Peyer's patch (tissue), 4 donors: ENCODE measurements around the gene TAF3.

ENCODE experiments used
- POLR2A ChIP-seq, 2 donors: fragments of 450-650 bp; IDR thresholded peaks; one replicate each; pipeline ENCODE4 v1.5.1; 2017; ENCODE audit warnings: antibody characterized with exemption in 2 of 2, mild to moderate bottlenecking in 2 of 2, moderate library complexity in 2 of 2
- TF ChIP-seq, protein P1 (sequence below), 6 experiments: fragments of 450-650 bp in 4 of 6; fragments of 200-600 bp in 2 of 6; sonication (generic) in 1 of 6; IDR thresholded peaks; one replicate each; pipeline ENCODE4 v1.5.1; 2017 to 2019; ENCODE audit warnings: antibody characterized with exemption in 6 of 6, mild to moderate bottlenecking in 3 of 6, moderate library complexity in 1 of 6

DNA sequence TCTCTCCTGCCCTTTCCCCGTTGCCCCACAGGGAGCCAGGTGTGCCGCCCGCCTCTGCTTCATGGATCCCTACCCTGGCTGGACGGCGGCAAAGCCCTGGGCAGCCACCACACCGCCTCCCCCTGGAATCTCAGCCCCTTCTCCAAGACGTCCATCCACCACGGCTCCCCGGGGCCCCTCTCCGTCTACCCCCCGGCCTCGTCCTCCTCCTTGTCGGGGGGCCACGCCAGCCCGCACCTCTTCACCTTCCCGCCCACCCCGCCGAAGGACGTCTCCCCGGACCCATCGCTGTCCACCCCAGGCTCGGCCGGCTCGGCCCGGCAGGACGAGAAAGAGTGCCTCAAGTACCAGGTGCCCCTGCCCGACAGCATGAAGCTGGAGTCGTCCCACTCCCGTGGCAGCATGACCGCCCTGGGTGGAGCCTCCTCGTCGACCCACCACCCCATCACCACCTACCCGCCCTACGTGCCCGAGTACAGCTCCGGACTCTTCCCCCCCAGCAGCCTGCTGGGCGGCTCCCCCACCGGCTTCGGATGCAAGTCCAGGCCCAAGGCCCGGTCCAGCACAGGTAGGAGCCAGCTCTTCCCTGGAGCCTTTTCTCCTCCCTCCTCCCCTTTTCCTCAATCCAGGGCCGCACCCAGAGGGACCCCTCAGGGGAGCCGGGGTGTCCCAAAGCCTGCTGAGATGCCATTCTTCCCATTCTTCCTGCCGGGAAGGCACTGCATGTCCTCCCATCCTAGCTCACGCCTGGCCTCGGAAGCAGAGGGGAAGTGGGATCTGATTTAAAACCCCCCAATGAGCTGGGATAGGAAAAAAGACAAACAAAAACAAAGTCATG lies 240.2 kb downstream of the TAF3 start:
- TF ChIP-seq, protein P1, sequence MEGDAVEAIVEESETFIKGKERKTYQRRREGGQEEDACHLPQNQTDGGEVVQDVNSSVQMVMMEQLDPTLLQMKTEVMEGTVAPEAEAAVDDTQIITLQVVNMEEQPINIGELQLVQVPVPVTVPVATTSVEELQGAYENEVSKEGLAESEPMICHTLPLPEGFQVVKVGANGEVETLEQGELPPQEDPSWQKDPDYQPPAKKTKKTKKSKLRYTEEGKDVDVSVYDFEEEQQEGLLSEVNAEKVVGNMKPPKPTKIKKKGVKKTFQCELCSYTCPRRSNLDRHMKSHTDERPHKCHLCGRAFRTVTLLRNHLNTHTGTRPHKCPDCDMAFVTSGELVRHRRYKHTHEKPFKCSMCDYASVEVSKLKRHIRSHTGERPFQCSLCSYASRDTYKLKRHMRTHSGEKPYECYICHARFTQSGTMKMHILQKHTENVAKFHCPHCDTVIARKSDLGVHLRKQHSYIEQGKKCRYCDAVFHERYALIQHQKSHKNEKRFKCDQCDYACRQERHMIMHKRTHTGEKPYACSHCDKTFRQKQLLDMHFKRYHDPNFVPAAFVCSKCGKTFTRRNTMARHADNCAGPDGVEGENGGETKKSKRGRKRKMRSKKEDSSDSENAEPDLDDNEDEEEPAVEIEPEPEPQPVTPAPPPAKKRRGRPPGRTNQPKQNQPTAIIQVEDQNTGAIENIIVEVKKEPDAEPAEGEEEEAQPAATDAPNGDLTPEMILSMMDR (IDR thresholded peaks at IDR 0.05) = no peak
- no peak for TF ChIP-seq POLR2A (IDR thresholded peaks at IDR 0.05)
